RPMI8226 (cell line): Measurements from ENCODE around the gene EFS.
"Not testable (repeated sequence)": the region's sequence is repeated elsewhere in the genome, so short reads cannot be mapped to it uniquely, and the experiment has no call there.

ENCODE experiments used
- DNase-seq: peaks from one replicate; pipeline ENCODE4 v3.0.0-alpha.2; 2015

EFS gene

GRCh38 chr14:23365036-23365731 lies at the start of gene EFS:
Gene EFS (minus strand): TSS chr14:23365172. CDS start chr14:23365025, 147 bp downstream.
- DNase-seq = no peak

- DNase-seq = no peak
These were observed 49.3 kb upstream of the EFS start for GRCh38 chr14:23414254-23414653.

GRCh38 chr14:23413681-23414080 lies 48.7 kb upstream of the EFS start:
- no peak for DNase-seq

GRCh38 chr14:23411563-23412525 lies 46.9 kb upstream of the EFS start:
- no peak for DNase-seq

- DNase-seq = no peak
These were observed 45.1 kb upstream of the EFS start for GRCh38 chr14:23409966-23410635.

- DNase-seq = no peak
These were observed 44.5 kb upstream of the EFS start for GRCh38 chr14:23409475-23409874.

GRCh38 chr14:23408307-23408630 lies 43.3 kb upstream of the EFS start:
- no peak for DNase-seq

- DNase-seq = no peak
These were observed 42.7 kb upstream of the EFS start, which contains the start of gene MYH6 for GRCh38 chr14:23407516-23408306. Gene MYH6 (minus strand): TSS chr14:23408273. CDS start chr14:23407223, 1,050 bp downstream.

GRCh38 chr14:23406725-23407355 lies 41.9 kb upstream of the EFS start:
- DNase-seq = no peak

GRCh38 chr14:23406244-23406643 lies 41.3 kb upstream of the EFS start:
- DNase-seq = no peak

- DNase-seq = no peak
These were observed 40.6 kb upstream of the EFS start for GRCh38 chr14:23405516-23406025.

- no peak for DNase-seq
These were observed 40.1 kb upstream of the EFS start for GRCh38 chr14:23405096-23405495.

- DNase-seq = no peak
These were observed 39.4 kb upstream of the EFS start for GRCh38 chr14:23404331-23404900.

- no peak for DNase-seq
These were observed 38.9 kb upstream of the EFS start for GRCh38 chr14:23403908-23404307.

GRCh38 chr14:23403139-23403438 lies 38.1 kb upstream of the EFS start:
- DNase-seq = no peak

- DNase-seq = no peak
These were observed 37.5 kb upstream of the EFS start for GRCh38 chr14:23402296-23403138.

- DNase-seq = no peak
These were observed 36.3 kb upstream of the EFS start for GRCh38 chr14:23401291-23401690.

- not testable (repeated sequence) for DNase-seq
These were observed 35.7 kb upstream of the EFS start for GRCh38 chr14:23400496-23401149.

- DNase-seq = no peak
These were observed 34.6 kb upstream of the EFS start for GRCh38 chr14:23399591-23399990.

GRCh38 chr14:23399136-23399535 lies 34.2 kb upstream of the EFS start:
- no peak for DNase-seq
